NCI-H2107 treated with DMSO at 0.1 percent for 48 hours (cell line): ENCODE measurements around the gene GNAQ.

Source experiments
- DNase-seq: peaks from one replicate; lab custom pipeline; 2025; ENCODE audit not compliant: unreplicated experiment; lab: John Stamatoyannopoulos, UW

Gene GNAQ

DNA sequence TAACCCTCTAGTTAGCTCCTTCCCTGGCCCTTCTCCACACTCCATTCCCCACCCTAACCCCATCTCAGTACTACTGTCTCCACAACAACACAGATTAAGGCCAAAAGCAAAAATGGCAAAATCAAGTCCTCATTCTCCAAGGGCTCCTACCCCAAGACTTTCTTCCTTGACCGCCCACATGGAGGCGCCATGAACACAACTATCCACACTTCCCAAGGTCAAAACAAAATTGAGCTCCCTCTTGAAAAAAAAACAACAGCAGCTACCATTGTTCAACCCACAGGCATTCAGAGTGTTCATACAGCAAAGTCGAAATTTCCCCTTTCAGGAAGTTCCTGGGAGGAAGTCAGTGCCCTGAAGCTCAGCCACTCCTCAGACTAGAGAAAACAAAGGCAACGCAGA is 54.4 kb downstream of the GNAQ start:
- peak; percentile 51 for DNase-seq

DNA sequence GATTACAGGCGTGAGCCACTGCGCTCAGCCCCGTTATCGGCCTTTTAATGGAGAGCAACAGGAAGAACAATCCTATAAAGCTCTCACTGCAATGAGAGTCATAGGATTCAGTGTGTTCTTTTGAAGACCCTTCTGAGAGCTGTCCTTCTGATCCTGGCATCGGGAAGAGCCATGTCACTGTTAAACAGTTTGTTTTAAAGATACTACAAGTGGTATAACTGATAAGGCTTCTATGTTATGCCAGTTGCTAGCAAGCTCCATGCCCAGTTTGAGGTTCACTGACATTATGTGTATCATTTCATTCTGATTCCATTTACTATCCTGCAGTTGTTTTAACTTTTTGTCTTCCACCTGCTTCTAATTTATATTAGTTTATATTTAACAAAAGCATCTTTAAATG is 55.8 kb downstream of the GNAQ start:
- no peak for DNase-seq

DNA sequence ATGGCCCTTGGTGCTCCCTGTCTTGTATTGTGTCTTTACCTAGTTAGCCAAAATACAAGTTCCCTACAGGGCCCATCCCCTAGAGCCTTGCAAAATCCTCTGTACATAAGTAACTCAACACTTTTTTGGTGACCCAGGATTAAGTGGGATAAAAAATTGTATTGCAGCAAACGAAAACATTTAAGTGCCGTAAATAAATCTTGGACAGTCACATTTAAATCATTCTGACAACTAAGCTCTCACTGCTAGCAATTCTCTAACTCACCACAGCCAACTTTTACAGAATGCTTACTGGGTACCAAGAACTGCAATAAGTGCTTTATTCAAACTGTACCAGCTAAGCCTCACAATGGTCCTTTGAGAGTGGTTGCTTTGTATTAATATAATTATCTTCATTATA is 56.6 kb downstream of the GNAQ start:
- no peak for DNase-seq

DNA sequence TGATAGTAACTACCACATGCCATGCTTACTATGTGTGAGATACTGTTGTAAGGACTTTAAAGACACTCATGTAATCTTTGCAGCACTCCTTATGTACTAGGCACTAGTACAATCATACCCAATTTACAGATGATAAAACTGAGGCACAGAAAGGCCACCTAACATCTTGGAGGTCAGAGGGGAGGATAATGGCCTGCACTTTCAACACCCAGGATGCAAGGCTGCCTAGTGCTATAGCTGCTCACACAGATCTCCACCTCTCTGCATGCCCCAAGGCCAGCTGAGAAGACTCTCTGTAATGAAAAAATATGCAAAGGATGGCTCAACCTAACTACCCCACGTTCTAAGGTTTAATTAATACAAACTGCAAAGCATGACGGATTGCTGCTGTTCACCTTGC is 57.2 kb downstream of the GNAQ start:
- no peak for DNase-seq

DNA sequence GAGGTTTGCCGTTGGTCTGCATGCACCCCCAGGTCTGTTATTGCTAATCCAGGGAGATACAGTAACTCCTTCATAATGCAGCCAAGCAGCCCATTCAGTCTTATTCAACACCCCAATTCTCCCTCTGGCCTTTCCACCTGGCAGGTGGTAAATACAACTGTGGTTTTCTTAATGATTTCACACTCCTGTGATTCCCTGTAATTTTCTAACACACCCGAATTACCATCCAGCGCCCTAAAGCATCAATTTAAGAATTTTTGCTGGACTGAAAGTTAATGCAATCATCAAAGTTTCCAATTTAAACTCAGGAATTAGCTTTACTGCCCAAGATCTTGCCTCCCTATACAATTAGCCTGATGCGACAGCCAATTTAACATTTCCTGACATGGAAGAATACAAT is 62.5 kb downstream of the GNAQ start:
- DNase-seq = peak; percentile 18

DNA sequence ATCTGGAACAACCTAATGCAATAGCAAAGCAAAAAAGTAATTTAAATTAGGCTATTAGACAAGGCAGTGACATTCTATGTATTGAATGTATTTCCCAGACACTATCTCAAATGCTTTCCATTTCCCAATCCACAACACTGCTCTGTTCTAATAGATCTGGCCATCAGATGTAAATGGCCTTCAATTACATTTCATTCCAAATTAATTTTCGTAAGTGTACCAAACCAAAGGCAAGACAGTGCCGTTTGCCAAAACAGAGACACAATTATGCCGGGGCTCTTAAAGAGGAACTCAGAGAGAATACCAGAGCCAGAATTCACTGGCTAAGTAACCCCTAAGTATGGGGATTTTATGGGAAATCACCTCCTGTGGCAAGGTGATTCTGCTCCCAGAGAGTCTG is 63.1 kb downstream of the GNAQ start:
- no peak for DNase-seq

DNA sequence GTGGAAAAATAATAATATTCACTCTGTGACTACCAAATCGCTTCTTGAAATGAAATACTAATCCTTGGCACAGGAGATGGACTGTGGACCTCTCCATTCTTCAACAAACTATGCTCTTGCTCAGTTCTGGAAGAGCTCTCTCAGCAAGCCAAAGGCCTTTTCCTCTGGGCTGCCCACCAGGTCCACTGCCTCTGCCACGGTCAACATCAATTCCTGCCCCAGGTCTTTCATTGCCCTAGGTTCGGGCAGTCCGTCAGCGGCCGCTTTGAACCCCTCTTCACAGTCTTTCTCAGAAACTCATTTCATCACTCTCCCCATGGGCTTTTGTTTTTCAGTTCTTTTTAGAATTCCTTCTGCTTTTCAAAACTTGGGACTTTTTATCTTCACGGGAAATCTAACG is 64.9 kb downstream of the GNAQ start:
- no peak for DNase-seq

DNA sequence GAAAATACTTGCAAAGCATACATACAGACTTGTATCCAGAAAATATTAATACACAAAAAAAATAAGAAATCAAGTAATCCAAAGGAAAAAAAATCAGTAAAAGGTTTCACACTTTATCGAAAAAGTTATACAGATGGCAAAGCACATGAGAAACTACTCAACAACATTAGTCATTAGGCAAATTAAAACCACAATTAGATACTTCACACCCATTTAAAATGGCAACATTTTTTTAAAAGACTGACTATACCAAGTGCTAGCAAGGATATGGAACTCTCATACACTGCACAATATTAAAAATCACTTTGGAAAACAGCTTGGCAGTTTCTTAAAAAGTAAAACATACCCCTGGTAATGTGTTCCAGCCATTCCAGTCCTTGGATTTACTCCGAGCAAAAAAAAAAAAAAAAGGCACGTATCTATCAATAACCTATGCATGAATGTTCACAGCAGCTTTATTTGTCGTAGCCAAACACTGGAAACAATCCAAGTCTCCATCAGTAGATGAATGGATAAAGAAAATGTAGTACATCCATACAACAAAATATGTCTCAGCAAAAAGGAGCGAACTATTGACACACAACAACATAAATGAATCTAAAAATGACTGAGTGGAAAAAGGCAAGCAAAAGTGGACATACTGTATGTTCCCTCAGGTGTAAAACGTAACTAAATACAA is 66.0 kb downstream of the GNAQ start:
- no peak for DNase-seq

DNA sequence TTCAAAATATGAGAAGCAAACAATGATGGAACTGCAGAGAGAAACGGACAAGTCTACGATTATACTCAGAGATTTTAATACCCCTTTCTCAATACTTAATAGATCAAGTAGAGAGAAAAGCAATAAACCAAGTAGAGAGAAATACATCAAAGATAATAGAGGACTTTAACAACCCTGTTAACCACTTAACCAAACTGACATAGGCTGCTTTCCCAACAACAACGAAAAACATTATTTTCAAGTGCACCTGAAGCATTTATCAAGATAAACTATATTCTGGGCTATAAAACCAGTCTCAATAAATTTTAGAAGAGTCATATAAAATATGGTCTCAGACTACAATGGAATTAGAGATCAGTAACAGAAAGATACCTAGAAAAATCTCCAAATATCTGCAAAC is 67.4 kb downstream of the GNAQ start:
- no peak for DNase-seq

DNA sequence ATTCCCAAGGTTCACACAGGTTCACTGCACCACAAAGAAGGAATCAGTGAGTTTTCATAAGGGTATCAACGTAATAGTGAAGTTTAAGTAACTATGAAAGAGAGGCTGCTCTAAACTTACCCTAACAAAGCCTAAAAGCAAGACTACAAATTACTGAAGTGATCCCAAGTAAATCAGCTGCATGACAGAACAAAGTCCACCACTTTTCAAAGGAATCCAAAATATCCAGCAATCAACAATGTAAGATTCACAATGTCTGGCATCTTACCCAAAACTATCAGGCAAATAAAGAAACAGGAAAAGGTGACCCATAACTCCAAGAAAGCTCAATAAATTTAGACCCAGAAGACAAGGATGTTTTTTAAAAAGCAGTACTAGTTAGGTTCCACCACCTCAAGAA is 70.1 kb downstream of the GNAQ start:
- DNase-seq = no peak

DNA sequence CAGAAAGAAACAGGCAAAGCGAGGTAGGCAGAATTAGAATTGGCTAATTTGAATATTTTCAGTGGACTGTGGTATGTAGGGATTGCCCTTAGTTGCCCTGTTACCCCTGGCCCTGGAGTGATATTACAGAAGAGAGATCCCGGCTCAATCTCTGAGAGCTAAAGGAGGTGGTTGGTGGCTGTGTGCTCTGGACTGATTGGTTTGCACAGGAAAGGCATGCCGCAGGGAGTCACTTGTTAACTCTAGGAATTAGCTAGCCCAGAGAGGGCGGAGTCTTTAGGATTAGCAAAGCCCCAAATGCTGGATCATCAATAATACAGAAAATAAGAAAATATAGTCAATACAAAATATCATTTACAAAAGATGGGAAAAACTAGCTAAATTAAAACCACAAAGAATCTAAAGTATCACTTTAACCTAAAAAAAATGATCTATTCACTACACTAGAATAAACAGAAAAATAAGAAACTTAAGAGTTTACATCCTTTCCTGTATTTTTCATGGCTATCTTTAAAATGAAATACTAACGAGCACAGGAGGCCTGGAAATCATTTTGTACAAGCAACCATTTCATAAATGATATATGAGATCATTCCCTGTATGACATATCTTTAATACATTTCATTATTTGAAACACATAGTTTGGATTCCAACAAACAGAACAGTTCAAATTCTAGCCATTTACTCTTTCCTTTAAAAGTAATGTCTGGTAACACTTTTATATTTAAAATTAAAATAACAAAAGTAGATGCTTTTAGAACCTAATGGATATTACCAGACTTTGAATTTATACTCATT is 71.1 kb downstream of the GNAQ start:
- no peak for DNase-seq

DNA sequence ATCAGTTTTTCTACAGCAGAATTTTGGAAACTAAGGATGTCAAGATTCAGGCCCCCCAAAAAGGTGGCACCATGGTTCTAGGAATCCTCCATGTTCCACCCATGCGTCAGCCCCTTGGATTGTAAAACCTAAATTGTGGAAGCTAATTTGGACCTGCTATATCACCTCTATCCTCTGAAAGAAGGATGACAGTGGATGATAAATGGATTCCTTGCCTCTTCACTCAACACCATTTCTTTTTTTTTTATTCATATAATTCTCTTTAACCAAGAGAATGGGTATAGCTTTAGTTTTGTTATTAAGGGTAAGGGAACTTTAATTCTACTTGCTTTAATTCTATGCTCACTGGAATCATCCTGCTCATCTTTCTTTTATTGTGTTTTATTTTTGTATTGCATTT is 71.8 kb downstream of the GNAQ start:
- DNase-seq = no peak

DNA sequence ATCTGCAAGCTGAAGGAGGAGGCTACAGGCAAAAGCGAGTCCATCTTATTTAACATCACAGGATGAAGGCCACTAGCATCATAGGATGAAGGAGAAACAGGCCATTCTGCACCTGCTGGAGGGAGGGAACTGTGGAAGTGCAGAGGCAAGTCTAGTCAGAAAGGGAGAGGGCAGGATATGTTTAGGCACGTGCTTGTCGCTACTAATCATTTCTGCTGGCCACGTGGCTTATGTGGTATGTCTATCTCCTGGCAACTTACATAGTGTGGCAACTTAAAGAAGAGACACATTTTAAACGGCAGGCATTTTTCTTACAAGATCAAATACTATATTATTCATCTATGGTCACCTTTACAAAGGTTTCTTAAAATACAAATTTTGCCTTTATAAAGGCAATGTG is 74.0 kb downstream of the GNAQ start:
- no peak for DNase-seq

DNA sequence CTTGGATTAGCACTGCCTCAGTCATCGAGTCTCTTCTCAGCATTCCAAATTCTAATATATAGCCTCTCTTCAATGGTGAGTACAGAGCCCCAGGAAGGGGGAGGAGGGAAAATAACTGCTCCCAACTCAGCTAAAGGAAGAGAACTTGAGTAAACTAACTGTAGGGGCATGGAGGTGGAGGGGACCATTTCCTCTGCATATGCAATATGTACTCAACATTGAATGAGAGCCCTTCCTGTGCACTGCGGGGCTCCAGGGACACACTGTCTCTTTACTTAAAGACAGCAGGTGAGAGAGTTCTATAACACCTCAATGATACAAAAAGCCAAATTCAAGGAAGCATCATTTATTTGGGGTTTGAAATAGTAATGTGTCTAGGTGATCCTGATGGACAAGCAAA is 75.1 kb downstream of the GNAQ start:
- DNase-seq = no peak

DNA sequence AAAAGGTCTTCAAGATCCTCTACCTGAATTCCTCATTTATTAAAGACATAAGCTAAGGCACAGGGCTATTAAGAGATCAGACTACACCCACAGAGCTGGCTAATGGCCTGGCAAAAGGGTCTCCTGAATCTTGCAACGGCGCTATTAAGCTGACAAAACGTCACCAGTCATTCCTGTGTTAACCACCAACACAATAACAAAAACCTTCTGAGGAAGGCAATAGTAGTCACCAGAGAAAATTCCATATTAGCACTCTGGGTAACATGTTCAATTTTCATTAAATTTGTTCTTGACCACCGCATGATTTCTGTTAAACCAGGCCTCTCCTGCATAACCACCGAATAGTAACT is 77.0 kb downstream of the GNAQ start:
- no peak for DNase-seq

DNA sequence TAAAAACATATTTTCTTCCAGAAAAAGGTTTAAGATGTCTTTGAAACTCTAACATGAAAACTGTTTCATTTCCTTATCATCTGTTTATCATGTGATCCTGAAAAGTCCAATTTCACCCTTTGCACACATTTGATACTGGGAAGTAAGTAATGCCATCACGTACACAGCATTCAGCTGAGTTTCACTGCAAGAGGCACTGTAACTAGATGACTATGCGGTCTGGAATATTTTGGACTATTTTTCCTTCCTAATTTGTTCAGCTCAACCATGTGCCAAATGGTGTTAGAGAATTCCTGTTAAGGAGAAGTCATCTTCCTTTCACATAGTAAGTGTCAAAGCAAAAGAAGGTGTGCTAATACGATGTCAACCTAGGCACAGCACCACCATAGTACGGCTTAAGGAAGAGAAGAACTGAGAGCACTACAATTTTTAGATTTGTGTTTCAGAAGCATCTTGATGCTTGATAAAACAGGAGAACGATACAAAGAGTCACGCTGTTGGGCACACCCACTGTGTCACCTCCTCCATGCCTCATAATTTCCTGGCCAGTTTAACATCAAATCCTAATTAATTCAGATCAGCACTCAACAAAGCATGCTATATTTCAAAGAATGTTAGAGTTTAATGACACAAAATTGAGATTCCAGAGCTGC is 77.5 kb downstream of the GNAQ start:
- DNase-seq = no peak

DNA sequence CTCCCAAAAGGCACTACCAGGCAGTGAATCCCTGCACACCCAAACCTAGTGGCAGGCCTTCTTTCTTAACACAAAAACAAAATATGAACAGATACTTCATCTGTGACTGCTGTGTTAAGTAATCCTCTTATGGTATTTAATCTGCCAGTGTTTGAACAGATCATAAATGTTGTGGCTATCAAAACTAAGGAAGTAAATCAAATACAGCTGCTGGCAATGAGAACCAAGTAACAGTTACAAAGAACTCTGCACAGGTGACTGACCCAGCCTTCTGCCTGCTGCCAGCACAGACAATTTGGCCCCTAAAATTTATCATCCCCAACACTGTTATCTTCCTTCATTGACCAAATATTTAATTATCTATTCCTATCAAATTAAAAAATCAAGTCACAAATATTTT is 78.0 kb downstream of the GNAQ start:
- DNase-seq = peak; percentile 51

DNA sequence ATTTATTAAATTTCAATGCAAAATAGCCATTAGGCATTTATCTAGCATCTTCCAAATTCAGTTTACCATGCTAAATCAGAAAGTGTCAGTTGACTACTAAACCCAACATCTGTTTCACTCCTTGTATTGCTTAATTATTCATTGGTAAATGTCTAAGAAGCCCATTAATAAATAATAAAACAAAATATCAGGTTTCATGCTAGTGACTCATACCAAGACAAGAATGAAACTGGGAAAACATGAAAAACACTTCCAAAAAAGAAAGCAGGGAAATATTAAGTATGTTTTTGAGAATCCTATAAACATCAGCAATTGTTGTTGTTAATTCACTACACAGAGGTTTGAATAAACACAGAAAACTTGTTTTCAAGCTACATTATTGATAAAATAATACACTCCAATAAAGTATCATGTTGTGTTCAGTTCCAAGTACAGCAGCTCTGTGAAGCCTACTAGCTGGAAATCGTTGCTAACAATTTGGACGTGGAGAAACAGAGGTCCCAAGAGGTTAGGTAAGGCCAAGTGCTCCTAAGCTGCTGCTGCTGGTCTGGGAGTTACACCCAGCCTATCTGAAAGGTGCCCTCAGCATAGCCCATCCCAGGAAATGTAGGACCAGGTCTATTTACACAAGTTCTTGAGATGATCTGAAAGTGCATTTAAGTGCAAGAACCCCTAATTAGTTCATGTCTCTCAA is 78.8 kb downstream of the GNAQ start:
- DNase-seq = no peak

DNA sequence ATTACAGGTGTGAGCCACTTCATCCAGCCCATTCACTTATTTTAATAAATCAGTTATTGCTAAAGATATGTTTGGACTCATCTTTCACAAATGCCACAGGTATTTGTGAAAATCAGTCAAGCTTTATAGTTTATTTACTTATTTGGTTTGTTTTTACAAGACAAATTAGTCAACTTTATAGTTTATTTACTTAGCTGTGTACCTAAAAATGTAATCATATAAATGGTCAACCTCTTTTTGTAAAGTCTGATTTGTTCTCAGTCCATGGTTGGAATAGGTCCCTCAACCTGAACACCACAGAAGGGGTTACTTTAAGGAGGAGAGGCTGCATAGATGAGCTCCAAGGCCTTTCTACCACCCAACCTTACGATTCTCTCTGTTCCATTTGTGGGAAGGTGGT is 80.2 kb downstream of the GNAQ start:
- no peak for DNase-seq

DNA sequence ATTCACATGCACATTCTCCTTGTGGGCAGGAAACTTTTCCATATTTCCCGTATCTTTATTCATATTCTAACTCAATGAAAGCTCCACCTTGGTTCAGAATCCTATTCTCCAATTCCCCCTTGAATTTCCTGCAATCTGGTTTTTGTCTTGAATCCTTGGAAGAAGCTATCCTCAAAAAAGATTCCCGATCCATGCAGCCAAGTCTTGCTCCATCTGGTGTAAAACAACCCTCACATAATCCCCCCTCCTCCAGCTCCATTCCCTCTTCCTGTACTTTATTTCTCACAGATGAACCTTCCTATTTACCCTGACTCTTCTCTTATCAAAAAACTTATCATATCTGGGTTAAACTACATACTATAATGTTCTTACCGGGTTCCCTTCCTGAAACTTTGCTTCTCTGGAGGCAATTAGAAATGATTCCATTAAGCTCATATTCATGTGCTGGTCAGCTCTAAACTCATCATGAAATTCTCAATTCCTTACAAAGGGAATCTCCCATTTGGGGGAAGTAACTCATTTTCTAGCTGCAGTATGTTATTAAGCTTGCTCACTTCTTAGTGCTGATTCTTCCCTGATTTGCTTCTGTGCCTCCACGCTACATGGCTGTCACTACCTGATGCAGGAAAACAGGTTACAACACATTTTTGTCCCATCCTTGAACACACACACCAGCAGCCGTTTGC is 81.7 kb downstream of the GNAQ start:
- no peak for DNase-seq

DNA sequence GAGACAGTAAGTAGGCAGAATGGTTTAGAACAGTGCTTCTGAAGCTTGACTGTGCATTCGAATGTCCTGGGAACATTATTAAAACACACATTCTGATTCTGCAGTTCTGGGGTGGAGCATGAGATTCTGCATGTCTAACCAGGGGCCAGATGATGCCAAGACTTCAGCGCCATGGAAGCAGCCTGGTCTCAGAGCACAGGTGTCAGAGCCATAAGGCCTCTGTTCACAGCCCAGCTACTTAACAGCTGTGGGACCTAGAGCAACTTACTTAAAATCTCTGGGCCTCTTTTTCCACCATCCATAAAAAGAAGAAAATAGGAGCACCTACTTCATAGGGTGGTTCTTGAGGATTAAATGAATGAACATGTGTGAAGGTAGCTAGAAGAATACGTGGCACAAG is 84.0 kb downstream of the GNAQ start:
- DNase-seq = no peak
